GM18505 (cell line): ENCODE data around the gene AZIN2.
"Not testable (repeated sequence)": the region's sequence is repeated elsewhere in the genome, so short reads cannot be mapped to it uniquely, and the experiment has no call there.

ENCODE experiments used
- ATAC-seq: cut with Tn5 transposase; IDR thresholded peaks from one replicate; pipeline ENCODE4 v1.9.1; 2021; ENCODE audit not compliant: unreplicated experiment
- POLR2A ChIP-seq: IDR thresholded peaks from 4 replicates; pipeline ENCODE4 v1.6.1; 2011; ENCODE audit warnings: borderline replicate concordance; ENCODE audit not compliant: insufficient read depth, insufficient read length; ENCODE audit errors: extremely low read depth

AZIN2 gene

DNA sequence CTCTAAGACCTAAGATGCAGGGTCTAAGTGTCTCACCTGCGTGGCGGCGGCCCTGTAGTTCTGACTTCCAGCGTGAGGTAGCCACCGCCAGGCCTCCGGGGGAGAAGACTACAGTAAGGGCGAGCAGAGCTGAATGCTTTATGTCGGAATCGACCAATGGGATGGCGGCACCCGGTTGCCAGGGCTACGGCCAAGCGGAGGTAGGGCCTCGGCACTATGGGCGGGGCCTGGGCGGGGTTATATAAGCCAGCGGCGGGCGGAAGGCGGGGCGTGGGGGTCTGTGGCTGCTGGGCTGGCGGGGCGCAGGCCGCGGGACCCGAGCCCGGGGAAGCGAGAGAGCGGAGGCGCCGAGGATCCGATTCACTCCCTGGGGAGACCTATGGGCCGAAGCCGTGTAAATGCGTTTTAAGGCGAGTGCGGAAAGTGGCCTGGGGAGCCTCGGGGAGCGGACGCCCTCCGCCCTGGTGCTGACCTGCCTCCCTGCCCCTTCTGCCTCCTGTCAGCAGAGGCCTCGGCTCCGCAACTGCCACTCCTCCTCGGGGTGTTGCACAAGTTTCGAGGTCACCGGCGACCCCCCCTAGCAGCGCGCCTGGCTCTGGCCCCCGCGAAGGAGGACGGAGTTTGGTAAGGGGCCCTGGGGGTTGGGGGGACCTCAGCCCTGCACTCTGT is at the start of gene AZIN2:
TSS of gene AZIN2 (plus strand) at position 269 of the 669 bp plus-strand sequence. CDS start 1,097 bp downstream, outside the sequence.
- TF ChIP-seq POLR2A = peak; percentile 55
- ATAC-seq = peak; percentile 89

DNA sequence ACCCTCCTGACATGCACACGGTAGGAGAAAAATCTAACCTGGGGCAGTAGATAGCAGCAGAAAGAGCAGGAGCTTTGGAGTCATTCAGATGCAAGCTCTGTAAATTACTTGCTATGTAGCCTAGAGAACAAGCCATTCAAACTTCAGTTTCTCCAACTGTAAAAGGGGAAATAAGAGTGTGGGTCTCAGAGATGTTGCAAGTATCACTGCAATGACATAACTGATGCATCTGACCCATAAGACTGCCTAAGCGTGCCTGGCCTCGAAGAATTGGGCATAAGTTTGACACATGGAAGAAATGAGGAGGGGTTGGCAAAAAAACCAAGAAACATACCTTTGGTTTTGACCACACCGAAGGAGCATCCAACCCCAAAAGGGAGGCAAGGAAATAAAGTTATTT is 49.4 kb upstream of the AZIN2 start:
- TF ChIP-seq POLR2A = no peak
- no peak for ATAC-seq

GRCh38 chr1:33032126-33032869 is 48.7 kb upstream of the AZIN2 start:
- TF ChIP-seq POLR2A = no peak
- ATAC-seq = no peak

- no peak for TF ChIP-seq POLR2A
- no peak for ATAC-seq
Observed at GRCh38 chr1:33036051-33036525, 44.9 kb upstream of the AZIN2 start.

DNA sequence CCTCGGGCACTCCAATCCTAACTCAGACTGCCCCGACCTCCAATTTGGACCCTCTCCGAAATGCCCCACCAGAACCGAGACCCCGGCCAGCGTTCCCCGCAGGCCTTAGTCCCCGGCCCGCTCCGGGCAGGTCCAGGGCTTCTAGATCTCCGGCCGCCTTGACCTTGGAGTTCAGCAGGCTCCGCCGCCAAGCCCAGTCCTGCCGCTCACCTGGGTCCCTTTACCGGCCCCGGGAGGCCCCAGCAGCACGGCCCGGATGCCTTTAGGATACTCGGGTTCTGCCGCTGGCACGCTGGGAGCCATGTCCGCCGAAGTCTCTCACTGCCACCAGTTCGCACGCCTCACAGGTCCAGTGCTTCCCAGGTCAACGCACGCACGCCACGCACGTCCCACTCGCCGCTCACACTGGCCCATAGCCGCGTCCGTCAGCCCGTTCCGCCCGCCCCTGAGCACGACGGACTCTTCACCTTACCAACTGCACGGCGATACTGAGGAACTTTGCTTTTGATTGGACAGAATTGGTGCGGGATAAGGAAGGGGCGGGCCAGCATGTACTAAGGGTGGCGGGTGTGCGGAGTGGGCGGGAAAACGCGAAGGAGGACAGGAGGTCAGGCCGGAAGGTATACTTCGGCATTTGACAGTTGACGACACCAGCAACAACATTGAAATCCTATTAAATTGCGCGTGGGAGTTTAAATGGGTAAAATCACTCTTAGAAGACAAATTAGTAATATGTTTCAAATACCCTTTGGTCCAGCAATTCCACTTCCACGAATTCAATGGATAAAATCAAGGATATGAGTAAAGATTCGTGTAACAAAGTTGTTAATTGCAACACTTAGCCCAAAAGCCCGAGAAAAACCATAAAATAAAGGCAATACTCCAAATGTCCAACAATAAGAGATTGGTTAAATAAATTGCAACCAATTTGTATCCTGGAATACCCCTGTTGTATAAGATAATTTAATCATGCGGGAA is 44.1 kb upstream of the AZIN2 start, which contains the start of gene AK2:
TSS of gene AK2 (minus strand) at position 358 of the 978 bp plus-strand sequence. CDS start at position 303, 55 bp downstream.
- TF ChIP-seq POLR2A = peak; percentile 70
- peak; percentile 98 for ATAC-seq

- TF ChIP-seq POLR2A = no peak
- no peak for ATAC-seq
Observed at GRCh38 chr1:33039840-33040239, 41.1 kb upstream of the AZIN2 start.

DNA sequence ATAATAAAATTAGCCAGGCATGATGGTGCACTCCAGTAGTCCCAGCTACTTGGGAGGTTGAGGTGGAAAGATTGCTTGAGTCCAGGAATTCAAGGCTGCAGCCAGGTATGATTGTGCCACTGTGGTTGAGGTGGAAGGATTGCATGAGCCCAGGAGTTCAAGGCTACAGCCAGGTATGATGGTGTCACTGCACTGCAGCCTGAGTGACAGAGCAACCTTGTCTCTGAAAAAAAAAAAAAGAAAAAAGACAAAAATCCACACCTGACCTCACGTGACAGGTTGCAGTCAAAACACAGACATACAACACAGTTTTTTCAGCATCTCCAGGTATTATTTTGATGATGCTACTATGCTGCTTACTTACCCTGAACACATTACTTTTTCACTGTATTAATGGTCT is 39.9 kb upstream of the AZIN2 start:
- ATAC-seq = no peak
- TF ChIP-seq POLR2A = no peak

- no peak for TF ChIP-seq POLR2A
- no peak for ATAC-seq
Observed at GRCh38 chr1:33042831-33043230, 38.1 kb upstream of the AZIN2 start.

GRCh38 chr1:33043267-33044092 is 37.5 kb upstream of the AZIN2 start:
- no peak for ATAC-seq
- no peak for TF ChIP-seq POLR2A

- TF ChIP-seq POLR2A = no peak
- ATAC-seq = no peak
Observed at GRCh38 chr1:33045246-33045645, 35.7 kb upstream of the AZIN2 start.

GRCh38 chr1:33045814-33046213 is 35.1 kb upstream of the AZIN2 start:
- ATAC-seq = no peak

DNA sequence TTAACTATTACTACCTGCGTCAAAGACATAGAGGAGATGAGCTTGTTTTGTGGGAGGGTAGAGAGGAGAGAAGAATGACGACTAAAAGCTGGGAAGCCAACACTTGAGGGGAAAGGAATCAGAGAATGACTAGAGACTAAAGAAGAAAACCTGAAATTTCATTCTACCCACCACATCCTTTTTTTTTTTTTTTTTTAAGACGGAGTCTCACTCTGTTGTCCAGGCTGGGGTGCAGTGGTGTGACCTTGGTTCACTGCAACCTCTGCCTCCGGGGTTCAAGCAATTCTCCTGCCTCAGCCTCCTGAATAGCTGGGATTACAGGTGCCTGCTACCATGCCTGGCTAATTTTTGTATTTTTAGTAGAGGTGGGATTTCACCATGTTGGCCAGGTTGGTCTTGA is 34.7 kb upstream of the AZIN2 start:
- ATAC-seq = not testable (repeated sequence)

More at GRCh38 chr1:33045814-33046213, 35.1 kb upstream of the AZIN2 start:
- no peak for TF ChIP-seq POLR2A
